ENCODE data around the gene MYO1D. TPM values are rescaled to one million over a fixed set of nuclear protein-coding genes. Genes with fewer than 3 reads are reported as not detected.
"Not testable (repeated sequence)": the region's sequence is repeated elsewhere in the genome, so short reads cannot be mapped to it uniquely, and the experiment has no call there.

MYO1D gene
- total RNA-seq, 2 experiments from 2014 or later, result 0.09 to 0.89 TPM

DNA sequence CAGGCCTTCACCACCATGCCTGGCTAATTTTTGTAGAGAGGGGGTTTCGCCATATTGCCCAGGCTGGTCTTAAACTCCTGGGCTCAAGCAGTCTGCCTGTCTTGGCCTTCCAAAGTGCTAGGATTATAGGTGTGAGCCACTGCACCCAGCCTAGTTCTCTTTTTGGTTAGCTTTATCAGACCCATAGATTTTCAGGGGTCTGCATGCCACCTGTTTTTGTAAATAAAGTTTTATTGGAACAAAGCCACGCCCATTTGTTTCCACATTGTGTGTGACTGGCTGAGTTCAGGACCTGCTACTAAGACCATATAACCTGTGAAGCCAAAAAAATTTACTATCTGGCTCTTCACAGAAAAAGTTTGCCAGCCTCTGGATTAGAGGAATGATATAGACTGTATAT, 425.0 kb downstream of the MYO1D start:
- H3K4me1 ChIP-seq (ENCODE audit: insufficient read depth, low read length, poor library complexity, severe bottlenecking), result peaks cover 5% of the 10 kb centered on the region
- H3K27ac ChIP-seq (ENCODE audit: low read depth, low read length, poor library complexity, severe bottlenecking), result no peak overlapping the region
- no peaks in the 10 kb centered on the region for H3K9me2 ChIP-seq (ENCODE audit: insufficient read depth, low read length)
- H3K79me2 ChIP-seq (ENCODE audit: insufficient read depth, low read depth, low read length), result peaks cover 53% of the 10 kb centered on the region
- H3K4me2 ChIP-seq (ENCODE audit: low read length), result no peak overlapping the region
- POLR2A ChIA-PET, result no interaction called here
- H3K9me3 ChIP-seq (ENCODE audit: low read length), result no peaks in the 10 kb centered on the region
- intact Hi-C loops (cut with micrococcal nuclease; ENCODE audit: unreplicated experiment), result no loop called here
- CTCF ChIA-PET (ENCODE audit: unreplicated experiment), result no interaction called here
- no peak for TF ChIP-seq EZH2phosphoT487 (IDR thresholded peaks at IDR 0.05; ENCODE audit: borderline replicate concordance, low read depth, low read length)
- TF ChIP-seq, protein P1, sequence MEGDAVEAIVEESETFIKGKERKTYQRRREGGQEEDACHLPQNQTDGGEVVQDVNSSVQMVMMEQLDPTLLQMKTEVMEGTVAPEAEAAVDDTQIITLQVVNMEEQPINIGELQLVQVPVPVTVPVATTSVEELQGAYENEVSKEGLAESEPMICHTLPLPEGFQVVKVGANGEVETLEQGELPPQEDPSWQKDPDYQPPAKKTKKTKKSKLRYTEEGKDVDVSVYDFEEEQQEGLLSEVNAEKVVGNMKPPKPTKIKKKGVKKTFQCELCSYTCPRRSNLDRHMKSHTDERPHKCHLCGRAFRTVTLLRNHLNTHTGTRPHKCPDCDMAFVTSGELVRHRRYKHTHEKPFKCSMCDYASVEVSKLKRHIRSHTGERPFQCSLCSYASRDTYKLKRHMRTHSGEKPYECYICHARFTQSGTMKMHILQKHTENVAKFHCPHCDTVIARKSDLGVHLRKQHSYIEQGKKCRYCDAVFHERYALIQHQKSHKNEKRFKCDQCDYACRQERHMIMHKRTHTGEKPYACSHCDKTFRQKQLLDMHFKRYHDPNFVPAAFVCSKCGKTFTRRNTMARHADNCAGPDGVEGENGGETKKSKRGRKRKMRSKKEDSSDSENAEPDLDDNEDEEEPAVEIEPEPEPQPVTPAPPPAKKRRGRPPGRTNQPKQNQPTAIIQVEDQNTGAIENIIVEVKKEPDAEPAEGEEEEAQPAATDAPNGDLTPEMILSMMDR (conservative IDR thresholded peaks at IDR 0.05; ENCODE audit: low read length), result no peak
- no peak overlapping the region for H2AFZ ChIP-seq (ENCODE audit: low read length)
- no peak overlapping the region for H3K4me3 ChIP-seq (ENCODE audit: low read depth, low read length, poor library complexity, severe bottlenecking)
- H4K20me1 ChIP-seq (ENCODE audit: insufficient read depth, low read length), result peaks cover 5% of the 10 kb centered on the region
- no peak for DNase-seq (ENCODE audit: low spot score)
- no TSS peak for BruUV-seq (replicated peaks)
- H3K36me3 ChIP-seq (ENCODE audit: insufficient read depth, low read length), result peaks cover 99% of the 10 kb centered on the region

GRCh38 chr17:32450379-32450778, 426.5 kb downstream of the MYO1D start:
- BruUV-seq (replicated peaks); H3K4me3 ChIP-seq (ENCODE audit: low read depth, low read length, poor library complexity, severe bottlenecking); intact Hi-C loops (cut with micrococcal nuclease; ENCODE audit: unreplicated experiment); CTCF ChIA-PET (ENCODE audit: unreplicated experiment); H3K4me2 ChIP-seq (ENCODE audit: low read length); H3K9me3 ChIP-seq (ENCODE audit: low read length); H3K9me2 ChIP-seq (ENCODE audit: insufficient read depth, low read length); H2AFZ ChIP-seq (ENCODE audit: low read length); DNase-seq (ENCODE audit: low spot score); POLR2A ChIA-PET; H3K27ac ChIP-seq (ENCODE audit: low read depth, low read length, poor library complexity, severe bottlenecking): not testable (repeated sequence)
- H3K36me3 ChIP-seq (ENCODE audit: insufficient read depth, low read length), result peaks cover 98% of the 10 kb centered on the region
- H3K4me1 ChIP-seq (ENCODE audit: insufficient read depth, low read length, poor library complexity, severe bottlenecking), result peaks cover 20% of the 10 kb centered on the region
- peaks cover 17% of the 10 kb centered on the region for H4K20me1 ChIP-seq (ENCODE audit: insufficient read depth, low read length)
- H3K79me2 ChIP-seq (ENCODE audit: insufficient read depth, low read depth, low read length), result peaks cover 65% of the 10 kb centered on the region

- BruUV-seq (replicated peaks), result no TSS peak
- intact Hi-C loops (cut with micrococcal nuclease; ENCODE audit: unreplicated experiment), result no loop called here
- Histone ChIP-seq H3K36me3 (ENCODE audit: insufficient read depth, low read length) (peaks cover 94% of the 10 kb centered on the region), H3K4me2 (ENCODE audit: low read length) (no peak overlapping the region), H4K20me1 (ENCODE audit: insufficient read depth, low read length) (peaks cover 21% of the 10 kb centered on the region), H3K27ac (ENCODE audit: low read depth, low read length, poor library complexity, severe bottlenecking) (no peak overlapping the region), H3K4me3 (ENCODE audit: low read depth, low read length, poor library complexity, severe bottlenecking) (no peak overlapping the region), H3K9me2 (ENCODE audit: insufficient read depth, low read length) (no peaks in the 10 kb centered on the region), H3K4me1 (ENCODE audit: insufficient read depth, low read length, poor library complexity, severe bottlenecking) (peaks cover 20% of the 10 kb centered on the region), H3K79me2 (ENCODE audit: insufficient read depth, low read depth, low read length) (peaks cover 66% of the 10 kb centered on the region), H2AFZ (ENCODE audit: low read length) (no peak overlapping the region), H3K9me3 (ENCODE audit: low read length) (no peaks in the 10 kb centered on the region)
- ChIA-PET POLR2A (no interaction called here), CTCF (ENCODE audit: unreplicated experiment) (no interaction called here)
- no peak for DNase-seq (ENCODE audit: low spot score)
- TF ChIP-seq, protein P1 (conservative IDR thresholded peaks at IDR 0.05; ENCODE audit: low read length), result no peak
- no peak for TF ChIP-seq EZH2phosphoT487 (IDR thresholded peaks at IDR 0.05; ENCODE audit: borderline replicate concordance, low read depth, low read length)
These were observed 427.0 kb downstream of the MYO1D start for GRCh38 chr17:32449963-32450362.
